Stimulated activated CD8-positive, alpha-beta memory T cell treated with anti-CD3 and anti-CD28 coated beads, Interleukin-15, amount 100 ng/mL, for 48 hours (primary cell): ENCODE measurements around the gene TAF11.
"Not testable (repeated sequence)": the region's sequence is repeated elsewhere in the genome, so short reads cannot be mapped to it uniquely, and the experiment has no call there.

Experiments
- DNase-seq, 2 donors: peaks; one replicate each; pipeline ENCODE4 v3.0.0-alpha.2; 2020; ENCODE audit warnings: low read depth in 2 of 2

The TAF11 gene

GRCh38 chr6:34887753-34888513, at the start of gene TAF11:
Gene TAF11, minus strand, starts transcription at chr6:34888042. Its CDS starts 85 bp downstream, at chr6:34887957.
- peak; percentile 81 for DNase-seq

- no peak for DNase-seq
These were observed 46.7 kb upstream of the TAF11 start for GRCh38 chr6:34934516-34934915.

GRCh38 chr6:34932202-34932601, 44.4 kb upstream of the TAF11 start:
- DNase-seq = not testable (repeated sequence)

GRCh38 chr6:34930221-34930620, 42.4 kb upstream of the TAF11 start:
- no peak for DNase-seq

- DNase-seq = no peak
These were observed 41.6 kb upstream of the TAF11 start for GRCh38 chr6:34929241-34929978.

- no peak for DNase-seq
These were observed 40.9 kb upstream of the TAF11 start for GRCh38 chr6:34928695-34929094.

- no peak for DNase-seq
These were observed 40.4 kb upstream of the TAF11 start for GRCh38 chr6:34928220-34928619.

- no peak for DNase-seq
These were observed 38.8 kb upstream of the TAF11 start for GRCh38 chr6:34926655-34927054.

- DNase-seq = no peak
These were observed 37.2 kb upstream of the TAF11 start for GRCh38 chr6:34924831-34925625.

- no peak for DNase-seq
These were observed 34.4 kb upstream of the TAF11 start for GRCh38 chr6:34922177-34922663.

- DNase-seq = no peak
These were observed 32.3 kb upstream of the TAF11 start for GRCh38 chr6:34920097-34920496.

GRCh38 chr6:34919651-34920050, 31.8 kb upstream of the TAF11 start:
- DNase-seq = no peak

- DNase-seq = no peak
These were observed 29.9 kb upstream of the TAF11 start for GRCh38 chr6:34917626-34918285.

GRCh38 chr6:34916348-34916967, 28.6 kb upstream of the TAF11 start:
- DNase-seq = no peak

GRCh38 chr6:34914358-34914757, 26.5 kb upstream of the TAF11 start:
- no peak for DNase-seq

- DNase-seq = peak; percentile 18 to 22
These were observed 25.0 kb upstream of the TAF11 start for GRCh38 chr6:34912715-34913464.

GRCh38 chr6:34911822-34912221, 24.0 kb upstream of the TAF11 start:
- no peak for DNase-seq

GRCh38 chr6:34909320-34909883, 21.6 kb upstream of the TAF11 start:
- no peak for DNase-seq

- DNase-seq = no peak
These were observed 20.4 kb upstream of the TAF11 start for GRCh38 chr6:34908194-34908593.

- no peak for DNase-seq
These were observed 19.0 kb upstream of the TAF11 start for GRCh38 chr6:34906826-34907225.
